Measurements from ENCODE around the gene NAT16. TPM values are rescaled to one million over a fixed set of nuclear protein-coding genes. Genes with fewer than 3 reads are reported as not detected.

Gene NAT16
- total and polyA plus RNA-seq, 2 of the 8 experiments (the other 6 are each of a cell fraction or from before 2014, with no cell fraction given) = 0.26 to 0.84 TPM

DNA sequence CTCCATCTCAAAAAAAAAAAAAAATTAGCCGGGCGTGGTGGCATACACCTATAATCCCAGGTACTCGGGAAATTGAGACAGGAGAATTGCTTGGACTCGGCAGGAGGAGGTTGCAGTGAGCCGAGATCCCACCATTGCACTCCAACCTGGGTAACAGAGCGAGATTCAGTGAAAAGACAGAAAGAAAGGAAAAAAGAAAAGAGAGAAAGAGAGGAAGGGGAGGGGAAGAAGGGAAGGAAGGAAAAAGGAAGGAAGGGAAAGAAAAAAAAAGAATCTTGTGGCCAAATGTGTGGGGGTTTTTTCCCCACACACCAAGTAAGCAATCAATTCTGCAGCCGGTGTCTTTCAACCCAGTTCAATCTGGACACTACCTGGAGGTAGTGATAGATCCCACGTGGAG is 9.0 kb upstream of the NAT16 start:
- Histone ChIP-seq H2BK120ac (replicated peaks; ENCODE audit: low read depth, low read length) (no peak overlapping the region), H2BK20ac (ENCODE audit: low read length) (no peak overlapping the region), H2AK5ac (ENCODE audit: low read depth, low read length) (no peak overlapping the region), H3K18ac (ENCODE audit: extremely low read depth, low read length) (no peak overlapping the region), H2BK12ac (ENCODE audit: low read depth, low read length) (no peak overlapping the region), H4K20me1 (replicated peaks in 1 of 2; ENCODE audit: control insufficient read depth in 1 of 2, insufficient read depth in 2 of 2, low read length in 2 of 2) (no peaks in the 10 kb centered on the region), H3K27me3 (replicated peaks in 1 of 4; ENCODE audit: control insufficient read depth in 3 of 4, extremely low read depth in 1 of 4, insufficient read depth in 3 of 4, low read length in 3 of 4) (0 out of 7 replicates have a peak, but pooled peaks cover 0 to 2% (median 0%) of the 10 kb centered on the region in 4 experiments), H4K5ac (ENCODE audit: insufficient read length, low read depth, low read length) (no peak overlapping the region), H2AFZ (ENCODE audit: low read length) (no peak overlapping the region), H3K14ac (ENCODE audit: insufficient read length) (no peak overlapping the region), H2BK5ac (ENCODE audit: low read depth, low read length) (no peak overlapping the region), H3K9me3 (ENCODE audit: insufficient read depth in 2 of 2, low read depth in 1 of 2, low read length in 1 of 2) (no peaks in the 10 kb centered on the region), H3K23ac (ENCODE audit: insufficient read length) (no peak overlapping the region), H2BK15ac (ENCODE audit: low read length) (no peak overlapping the region), H3K4me1 (replicated peaks in 1 of 4; ENCODE audit: control insufficient read depth in 3 of 4, insufficient read depth in 4 of 4, low read length in 3 of 4) (no peaks in the 10 kb centered on the region), H3K4me2 (ENCODE audit: insufficient read depth in 1 of 2, low read depth in 2 of 2, low read length in 2 of 2) (no peak overlapping the region), H3K27ac (ENCODE audit: low read depth, low read length) (no peak overlapping the region), H3K79me2 (ENCODE audit: control insufficient read depth in 1 of 2, insufficient read depth in 2 of 2, low read length in 2 of 2) (no peaks in the 10 kb centered on the region), H4K8ac (ENCODE audit: extremely low read depth, insufficient read depth, low read length) (no peak overlapping the region), H3K56ac (replicated peaks; ENCODE audit: insufficient read length, low read depth, low read length) (no peak overlapping the region), H3K4ac (replicated peaks; ENCODE audit: insufficient read length, low read depth, low read length) (no peak overlapping the region), H3K9ac (replicated peaks in 1 of 4; ENCODE audit: extremely low read depth in 1 of 4, low read depth in 3 of 4, low read length in 3 of 4) (no peak overlapping the region), H3K23me2 (ENCODE audit: low read depth, low read length) (no peaks in the 10 kb centered on the region; the same call in 1 of the 2 replicates), H3K4me3 (ENCODE audit: extremely low read depth in 1 of 4, insufficient read depth in 2 of 4, low read depth in 3 of 4, low read length in 4 of 4) (no peak overlapping the region), H4K91ac (replicated peaks; ENCODE audit: insufficient read length, low read length) (no peak overlapping the region), H3K79me1 (ENCODE audit: low read depth, low read length) (no peaks in the 10 kb centered on the region), H3K36me3 (ENCODE audit: control insufficient read depth in 2 of 4, insufficient read depth in 4 of 4, low read length in 3 of 4) (no peaks in the 10 kb centered on the region)
- no peak for FAIRE-seq
- ChIA-PET POLR2A (ENCODE audit: partially characterized antibody) (no interaction called here), CTCF (ENCODE audit: partially characterized antibody) (interaction anchor here (1.2 to 12.3 kb wide), 2 partner anchors 10 to 47 kb away, joined by 3 to 168 read pairs; no protein-coding TSS in a partner anchor)
- 87% methylated on average over 8 of the region's 8 CpGs; no CpG with 5 or more reads in 1 of the 2 experiments for WGBS, 2 experiments (ENCODE audit: extremely low coverage in 1 of 2, insufficient coverage in 1 of 2, insufficient read length in 1 of 2, insufficient replicate concordance in 2 of 2, low coverage in 1 of 2, low lambda C conversion rate in 2 of 2, missing lambda C conversion rate in 1 of 2)
- no peak for DNase-seq (ENCODE audit: low read depth in 1 of 2, low spot score in 2 of 2)
- TF ChIP-seq RFX5 (IDR thresholded peaks at IDR 0.05; ENCODE audit: borderline replicate concordance, low read depth, low read length) = no peak
- no peak for TF ChIP-seq POLR2A (IDR thresholded peaks at IDR 0.05; ENCODE audit: control extremely low read depth in 1 of 2, low read depth in 2 of 2, low read length in 2 of 2)
- TF ChIP-seq JUN (IDR thresholded peaks at IDR 0.05; ENCODE audit: low read depth, low read length) = no peak

All from H1 (cell line).